A549 (cell line): ENCODE data around the gene NUFIP1. TPM values are rescaled to one million over a fixed set of nuclear protein-coding genes. Genes with fewer than 3 reads are reported as not detected.
A peak's percentile ranks its signal among the peaks of the same experiment; 100 is the strongest.

Source experiments
- ATAC-seq, 2 experiments: fragments of 200-7000 bp in 1 of 2; fragments of >200 bp in 1 of 2; cut with Nextera tagmentation in 1 of 2; cut with Tn5 transposase in 1 of 2; 3 replicates each; pipeline versions ENCODE4 v1.8.0 to v1.9.1; 2018 to 2020; ENCODE audit warnings: mild to moderate bottlenecking in 1 of 2, moderate library complexity in 1 of 2
- CTCF ChIA-PET: fragments of 300-600 bp; sonication (Branson Sonifier 250); formaldehyde crosslinking; extraction: SDS; loops from one replicate; lab custom pipeline; 2021; ENCODE audit warnings: antibody characterized with exemption, inconsistent platforms; lab: Yijun Ruan, JAX
- POLR2A ChIA-PET: fragments of 350-600 bp; formaldehyde crosslinking; extraction: SDS; loops from one replicate; lab custom pipeline; 2021; ENCODE audit warnings: antibody characterized with exemption, inconsistent platforms; lab: Yijun Ruan, JAX
- DNase-seq, 2 experiments: peaks; one replicate each; pipeline versions ENCODE4 v3.0.0 to v3.0.0-alpha.2; 2011 to 2016; ENCODE audit warnings: low read depth in 1 of 2, low spot score in 1 of 2
- FAIRE-seq: peaks from 2 replicates; lab custom pipeline; 2011; peaks lifted over from hg19 to GRCh38; lab: Jason Lieb, UNC
- H3K27ac ChIP-seq, 2 experiments: fragments of >200 bp; sonication (Bioruptor Twin); formaldehyde crosslinking; 3 replicates each; pipeline ENCODE4 v1.5.1; 2016 to 2017
- H3K4me1 ChIP-seq: fragments of >200 bp; sonication (Bioruptor Twin); formaldehyde crosslinking; 3 replicates; pipeline ENCODE4 v1.6.1; 2016
- H3K4me2 ChIP-seq: fragments of >200 bp; sonication (Bioruptor Twin); formaldehyde crosslinking; 3 replicates; pipeline ENCODE4 v1.6.1; 2016
- H3K4me3 ChIP-seq: fragments of >200 bp; sonication (Bioruptor Twin); formaldehyde crosslinking; 3 replicates; pipeline ENCODE4 v1.5.1; 2016
- H3K9me3 ChIP-seq: fragments of >200 bp; sonication (Bioruptor Twin); formaldehyde crosslinking; 3 replicates; pipeline ENCODE4 v1.6.1; 2016
- CBX8 ChIP-seq: fragments of 200-600 bp; sonication (generic); IDR thresholded peaks from 2 replicates; pipeline ENCODE4 v1.6.1; 2016
- CTCF ChIP-seq: fragments of >200 bp; sonication (Bioruptor Twin); formaldehyde crosslinking; IDR thresholded peaks from 3 replicates; pipeline ENCODE4 v1.5.1; 2016
- E2F6 ChIP-seq: IDR thresholded peaks from 2 replicates; pipeline ENCODE4 v1.6.1; 2012; ENCODE audit warnings: low read depth, borderline replicate concordance
- EHMT2 ChIP-seq: fragments of 200-600 bp; sonication (generic); IDR thresholded peaks from 2 replicates; pipeline ENCODE4 v1.6.1; 2016; ENCODE audit warnings: antibody characterized with exemption, low read depth, mild to moderate bottlenecking, moderate library complexity
- FOSB ChIP-seq: fragments of 250-450 bp; sonication (Bioruptor Pico); IDR thresholded peaks from 2 replicates; pipeline ENCODE4 v1.5.0; 2020; ENCODE audit warnings: mild to moderate bottlenecking, moderate library complexity
- FOSL2 ChIP-seq, 2 experiments: fragments of 450-650 bp in 1 of 2; fragments of >200 bp in 1 of 2; sonication (Bioruptor Twin) in 1 of 2; formaldehyde crosslinking; IDR thresholded peaks; 2 replicates each; pipeline versions ENCODE4 v1.5.0 to v1.6.1; 2016 to 2020; ENCODE audit warnings: mild to moderate bottlenecking in 1 of 2, moderate library complexity in 1 of 2
- GATA3 ChIP-seq: IDR thresholded peaks from 2 replicates; pipeline ENCODE4 v1.6.1; 2012; ENCODE audit warnings: borderline replicate concordance
- HOXB5 ChIP-seq: fragments of 250-450 bp; sonication (Bioruptor Pico); IDR thresholded peaks from 2 replicates; pipeline ENCODE4 v1.5.0; 2020; ENCODE audit warnings: mild to moderate bottlenecking, moderate library complexity
- KDM1A ChIP-seq: fragments of 200-600 bp; sonication (generic); IDR thresholded peaks from 2 replicates; pipeline ENCODE4 v1.6.1; 2016; ENCODE audit warnings: low read depth, mild to moderate bottlenecking
- KDM5A ChIP-seq: fragments of 200-600 bp; sonication (generic); IDR thresholded peaks from 2 replicates; pipeline ENCODE4 v1.6.1; 2016; ENCODE audit warnings: antibody characterized with exemption, mild to moderate bottlenecking
- MYC ChIP-seq: IDR thresholded peaks from 2 replicates; pipeline ENCODE4 v1.6.1; 2012; ENCODE audit warnings: mild to moderate bottlenecking, inconsistent platforms, low read length, improper control_type of control experiment, borderline replicate concordance
- NFE2L2 ChIP-seq: fragments of 150-350 bp; conservative IDR thresholded peaks from 2 replicates; pipeline ENCODE4 v1.6.1; 2014; ENCODE audit warnings: low read length
- NR3C1 ChIP-seq: fragments of >200 bp; sonication (Bioruptor Twin); formaldehyde crosslinking; IDR thresholded peaks from 3 replicates; pipeline ENCODE4 v1.6.1; 2017
- PBX3 ChIP-seq: IDR thresholded peaks from 2 replicates; pipeline ENCODE4 v1.6.1; 2012
- RAD21 ChIP-seq, 2 experiments: fragments of >200 bp in 1 of 2; sonication (Bioruptor Twin) in 1 of 2; formaldehyde crosslinking in 1 of 2; IDR thresholded peaks in 1 of 2; conservative IDR thresholded peaks in 1 of 2; 2 replicates in 1 of 2; 3 replicates in 1 of 2; pipeline ENCODE4 v1.6.1; 2012 to 2018; ENCODE audit warnings: inconsistent platforms in 1 of 2
- RCOR1 ChIP-seq: fragments of 150-350 bp; IDR thresholded peaks from 2 replicates; pipeline ENCODE4 v1.6.1; 2014; ENCODE audit warnings: antibody characterized with exemption, low read length, low read depth
- TFCP2L1 ChIP-seq: fragments of 250-450 bp; sonication (Bioruptor Pico); IDR thresholded peaks from 2 replicates; pipeline ENCODE4 v1.5.0; 2021; ENCODE audit warnings: mild to moderate bottlenecking
- ZSCAN20 ChIP-seq: fragments of 250-450 bp; sonication (Bioruptor Pico); IDR thresholded peaks from 2 replicates; pipeline ENCODE4 v1.8.0; 2022; ENCODE audit warnings: mild to moderate bottlenecking, moderate library complexity
- WGBS: methylation state at CpG from one replicate; pipeline ENCODE4 v1.1.6; 2017; ENCODE audit errors: missing lambda C conversion rate; 5-methylcytosine and 5-hydroxymethylcytosine counted together
- polyA plus RNA-seq, 4 experiments: library from polyadenylated mRNA; depleted of rRNA in 3 of 4; stranded (reverse); fragments of >200 nt; fragmentation: RNase III in 1 of 4; extraction: RNeasy Plus Mini Kit Qiagen cat#74134 plus additional on column Dnase treatment in 1 of 4; gene quantifications; 2 replicates in 3 of 4; 3 replicates in 1 of 4; pipeline ENCODE4 v1.2.3, GENCODE V29; 2011 to 2017
- TF ChIP-seq, protein P1 (sequence below): fragments of 150-350 bp; IDR thresholded peaks from 2 replicates; pipeline ENCODE4 v1.6.1; 2014; ENCODE audit warnings: low read depth, mild to moderate bottlenecking, low read length
- TF ChIP-seq, protein P2 (sequence below): fragments of >200 bp; sonication (Bioruptor Twin); formaldehyde crosslinking; IDR thresholded peaks from 3 replicates; pipeline ENCODE4 v1.6.1; 2016

NUFIP1 gene
- polyA plus RNA-seq, 2 of the 4 experiments (the other 2 are of a cell fraction), result 3.7 to 6.3 TPM

- peaks cover 1% of the 10 kb centered on the region; the same call in 1 of the 3 replicates for H3K9me3 ChIP-seq
- H3K4me2 ChIP-seq, result no peak overlapping the region
- TF ChIP-seq RCOR1, result no peak
- TF ChIP-seq RAD21 (conservative IDR thresholded peaks at IDR 0.05 in 1 of 2, IDR thresholded peaks at IDR 0.05 in 1 of 2), result no peak
- no peak for TF ChIP-seq PBX3
- TF ChIP-seq FOSL2 (IDR thresholded peaks at IDR 0.05), result no peak
- no peak for TF ChIP-seq FOSL2 (CRISPR knock-in tag; IDR thresholded peaks at IDR 0.05)
- TF ChIP-seq, all 56 proteins: peak for 0
- no peak for FAIRE-seq
- ChIA-PET POLR2A (interaction anchor here (0.9 kb wide), 1 partner anchor 11 kb away, joined by 3 read pairs; no protein-coding TSS in a partner anchor), CTCF (interaction anchor here (1.1 to 2.1 kb wide), 4 partner anchors 10 to 422 kb away, joined by 3 to 7 read pairs (median 4); no protein-coding TSS in a partner anchor)
- H3K4me1 ChIP-seq, result peaks cover 18% of the 10 kb centered on the region
- peak overlapping the region in 1 of 2 experiments; percentile 21; a peak in 1 of 6 replicates for H3K27ac ChIP-seq
- no peak for DNase-seq
- WGBS, result 78% methylated on average over 4 of the region's 4 CpGs
- ATAC-seq, result no peak
- no peak overlapping the region for H3K4me3 ChIP-seq
These were observed 83.0 kb downstream of the NUFIP1 start for GRCh38 chr13:44906230-44906629.

DNA sequence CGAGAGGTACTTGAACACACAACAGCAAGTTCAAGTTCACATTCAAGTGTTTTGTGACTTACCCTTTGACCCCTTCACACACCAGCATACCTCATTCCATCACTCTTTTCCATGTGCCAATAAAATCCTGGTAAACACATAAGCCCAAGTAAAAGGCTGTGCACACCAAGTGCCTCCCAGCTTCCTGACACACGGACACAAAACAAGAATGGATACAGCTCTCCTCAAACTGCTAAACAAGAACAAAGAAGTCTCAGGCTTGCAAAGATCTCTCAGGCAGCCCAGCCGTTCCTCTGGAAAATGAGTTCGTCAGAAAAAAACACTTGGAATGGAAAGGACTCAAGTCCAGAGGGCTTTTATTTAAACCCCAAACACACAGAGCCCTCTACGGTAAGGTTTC lies 83.7 kb downstream of the NUFIP1 start:
- Histone ChIP-seq H3K4me3 (no peak overlapping the region), H3K4me2 (peak overlapping the region; percentile 62), H3K27ac (peak overlapping the region; percentile 68 to 80; a peak in 5 of 6 replicates), H3K9me3 (no peaks in the 10 kb centered on the region; the same call in 2 of the 3 replicates), H3K4me1 (peaks cover 18% of the 10 kb centered on the region)
- peak; percentile 17 to 40; a peak in 3 of 6 replicates for ATAC-seq
- ChIA-PET CTCF (interaction anchor here (0.7 to 2.1 kb wide), 5 partner anchors 10 to 422 kb away, joined by 3 to 7 read pairs (median 3); no protein-coding TSS in a partner anchor), POLR2A (interaction anchor here (0.9 kb wide), 1 partner anchor 12 kb away, joined by 3 read pairs; no protein-coding TSS in a partner anchor)
- no peak for DNase-seq
- TF ChIP-seq CBX8, result no peak
- TF ChIP-seq TFCP2L1 (CRISPR knock-in tag), result no peak
- TF ChIP-seq RCOR1, result no peak
- TF ChIP-seq, protein P1, sequence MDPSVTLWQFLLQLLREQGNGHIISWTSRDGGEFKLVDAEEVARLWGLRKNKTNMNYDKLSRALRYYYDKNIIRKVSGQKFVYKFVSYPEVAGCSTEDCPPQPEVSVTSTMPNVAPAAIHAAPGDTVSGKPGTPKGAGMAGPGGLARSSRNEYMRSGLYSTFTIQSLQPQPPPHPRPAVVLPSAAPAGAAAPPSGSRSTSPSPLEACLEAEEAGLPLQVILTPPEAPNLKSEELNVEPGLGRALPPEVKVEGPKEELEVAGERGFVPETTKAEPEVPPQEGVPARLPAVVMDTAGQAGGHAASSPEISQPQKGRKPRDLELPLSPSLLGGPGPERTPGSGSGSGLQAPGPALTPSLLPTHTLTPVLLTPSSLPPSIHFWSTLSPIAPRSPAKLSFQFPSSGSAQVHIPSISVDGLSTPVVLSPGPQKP, result no peak
- no peak for TF ChIP-seq KDM5A
- no peak for TF ChIP-seq NFE2L2
- TF ChIP-seq FOSB (CRISPR knock-in tag), result no peak
- no peak for TF ChIP-seq EHMT2
- TF ChIP-seq NR3C1, result no peak
- TF ChIP-seq MYC, result no peak
- no peak for TF ChIP-seq E2F6
- no peak for TF ChIP-seq HOXB5 (CRISPR knock-in tag)
- no peak for TF ChIP-seq ZSCAN20 (CRISPR knock-in tag)
- TF ChIP-seq KDM1A, result no peak
- TF ChIP-seq CTCF, result no peak
- TF ChIP-seq GATA3, result no peak
- TF ChIP-seq FOSL2 (IDR thresholded peaks at IDR 0.05), result no peak
- TF ChIP-seq FOSL2 (CRISPR knock-in tag; IDR thresholded peaks at IDR 0.05), result no peak
- TF ChIP-seq, protein P2, sequence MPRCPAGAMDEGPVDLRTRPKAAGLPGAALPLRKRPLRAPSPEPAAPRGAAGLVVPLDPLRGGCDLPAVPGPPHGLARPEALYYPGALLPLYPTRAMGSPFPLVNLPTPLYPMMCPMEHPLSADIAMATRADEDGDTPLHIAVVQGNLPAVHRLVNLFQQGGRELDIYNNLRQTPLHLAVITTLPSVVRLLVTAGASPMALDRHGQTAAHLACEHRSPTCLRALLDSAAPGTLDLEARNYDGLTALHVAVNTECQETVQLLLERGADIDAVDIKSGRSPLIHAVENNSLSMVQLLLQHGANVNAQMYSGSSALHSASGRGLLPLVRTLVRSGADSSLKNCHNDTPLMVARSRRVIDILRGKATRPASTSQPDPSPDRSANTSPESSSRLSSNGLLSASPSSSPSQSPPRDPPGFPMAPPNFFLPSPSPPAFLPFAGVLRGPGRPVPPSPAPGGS, result no peak
- WGBS, result 63% methylated on average over 5 of the region's 5 CpGs
- FAIRE-seq, result no peak
